GM21786 (cell line): Measurements from ENCODE around the gene PRAMEF12.
"Not testable (repeated sequence)": the region's sequence is repeated elsewhere in the genome, so short reads cannot be mapped to it uniquely, and the experiment has no call there.

ENCODE experiments used
- ATAC-seq: cut with Tn5 transposase; IDR thresholded peaks from one replicate; pipeline ENCODE4 v1.9.1; 2021; ENCODE audit not compliant: unreplicated experiment

Gene PRAMEF12

DNA sequence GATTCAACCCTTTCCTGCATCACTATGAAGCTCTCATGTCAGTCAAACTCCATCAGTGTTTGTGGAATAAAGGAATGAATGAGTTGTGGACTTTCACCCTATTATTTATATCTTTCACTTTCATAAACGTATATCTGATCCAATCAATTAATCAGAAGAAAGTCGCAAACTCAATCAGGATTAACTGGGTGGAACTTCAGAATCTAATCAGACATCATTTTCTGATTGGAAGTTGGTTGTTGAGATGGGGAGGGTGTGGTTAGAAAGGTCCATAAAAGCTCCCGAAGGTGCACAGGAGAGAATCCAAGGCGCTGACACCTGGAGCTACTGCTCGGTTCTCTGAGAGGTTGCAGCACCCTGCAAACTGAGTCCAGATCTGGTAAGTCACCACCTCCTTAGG, at the start of gene PRAMEF12:
TSS of gene PRAMEF12 (plus strand) at position 301 of the 400 bp plus-strand sequence. CDS start 1,130 bp downstream, outside the sequence.
- ATAC-seq = no peak

DNA sequence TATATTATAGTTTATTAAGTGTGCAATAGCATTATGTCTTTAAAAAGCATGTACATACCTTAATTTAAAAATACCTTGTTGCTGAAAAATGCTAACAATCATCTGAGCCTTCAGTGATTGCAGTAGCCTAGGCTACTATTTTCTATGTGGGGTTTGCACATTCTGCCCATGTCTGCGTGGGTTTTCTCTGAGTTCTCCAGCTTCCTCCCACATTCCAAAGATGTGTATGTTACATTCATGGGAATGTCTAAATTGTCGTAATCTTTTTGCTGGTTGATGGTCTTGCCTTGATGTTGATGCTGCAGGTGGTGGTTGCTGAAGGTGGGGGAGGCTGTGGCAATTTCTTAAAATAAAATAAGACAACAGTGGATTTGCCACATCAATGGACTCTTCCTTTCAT, 45.1 kb upstream of the PRAMEF12 start:
- no peak for ATAC-seq

DNA sequence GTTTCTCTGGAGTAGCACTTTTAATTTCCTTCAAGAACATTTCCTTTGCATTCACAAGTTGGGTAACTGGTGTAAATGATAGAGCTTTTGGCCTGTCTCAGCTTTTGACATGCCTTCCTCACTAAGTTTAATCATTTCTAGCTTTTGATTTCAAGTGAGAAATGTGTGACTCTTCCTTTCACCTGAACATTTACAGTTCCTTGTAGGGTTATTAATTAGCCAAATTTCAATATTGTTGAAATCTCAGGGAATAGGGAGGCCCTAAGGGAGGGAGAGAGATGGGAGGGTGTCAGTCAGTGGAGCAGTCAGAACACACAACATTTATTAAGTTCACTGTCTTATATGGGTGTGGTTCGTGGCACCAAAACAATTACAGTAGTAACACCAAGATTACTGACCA, 43.4 kb upstream of the PRAMEF12 start:
- ATAC-seq = no peak

DNA sequence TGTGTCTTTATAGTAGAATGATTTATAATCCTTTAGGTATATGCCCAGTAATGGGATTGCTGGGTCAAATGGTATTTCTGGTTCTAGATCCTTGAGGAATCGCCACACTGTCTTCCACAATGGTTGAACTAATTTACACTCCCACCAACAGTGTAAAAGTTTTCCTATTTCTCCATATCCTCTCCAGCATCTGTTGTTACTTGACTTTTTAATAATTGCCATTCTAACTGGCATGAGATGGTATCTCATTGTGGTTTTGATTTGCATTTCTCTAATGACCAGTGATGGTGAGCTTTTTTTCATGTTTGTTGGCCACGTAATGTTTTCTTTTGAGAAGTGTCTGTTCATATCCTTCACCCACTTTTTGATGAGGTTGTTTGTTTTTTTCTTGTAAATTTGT, 42.5 kb upstream of the PRAMEF12 start:
- ATAC-seq = not testable (repeated sequence)

DNA sequence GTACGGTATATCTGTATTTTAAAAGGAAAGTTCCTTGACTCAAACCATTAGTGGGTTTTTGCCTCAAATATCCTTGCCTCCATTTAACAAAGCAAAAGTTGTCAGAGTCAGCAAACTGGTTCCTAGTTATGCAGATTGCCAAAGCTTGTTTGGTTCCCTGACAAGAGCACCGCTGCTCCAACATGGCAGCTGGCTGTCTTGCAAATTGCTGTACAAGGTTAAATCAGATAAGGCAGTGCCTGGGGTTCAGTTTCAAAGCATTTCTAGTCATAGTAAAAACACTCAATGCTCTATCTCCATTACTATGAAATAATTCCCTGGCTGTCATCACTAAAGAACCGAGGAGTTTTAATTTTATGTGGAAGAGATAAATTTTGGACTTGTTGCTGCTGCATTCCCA, 38.9 kb upstream of the PRAMEF12 start:
- ATAC-seq = no peak

DNA sequence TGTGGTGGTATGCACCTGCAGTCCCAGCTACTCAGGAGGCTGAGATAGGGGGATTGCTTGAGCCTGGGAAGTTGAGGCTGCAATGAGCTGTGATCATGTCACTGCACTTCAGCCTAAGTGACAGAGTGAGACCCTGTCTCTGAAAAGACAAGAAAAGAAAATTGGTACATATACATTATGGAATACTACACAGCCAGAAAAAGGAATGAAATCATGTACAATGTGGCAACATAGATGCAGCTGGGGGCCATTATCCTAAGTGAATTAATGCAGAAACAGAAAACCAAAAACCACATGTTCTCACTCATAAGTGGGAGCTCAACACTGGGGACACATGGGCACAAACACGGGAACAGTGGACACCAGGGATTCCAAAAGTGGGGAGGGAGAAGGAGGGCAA, 34.6 kb upstream of the PRAMEF12 start:
- ATAC-seq = no peak

DNA sequence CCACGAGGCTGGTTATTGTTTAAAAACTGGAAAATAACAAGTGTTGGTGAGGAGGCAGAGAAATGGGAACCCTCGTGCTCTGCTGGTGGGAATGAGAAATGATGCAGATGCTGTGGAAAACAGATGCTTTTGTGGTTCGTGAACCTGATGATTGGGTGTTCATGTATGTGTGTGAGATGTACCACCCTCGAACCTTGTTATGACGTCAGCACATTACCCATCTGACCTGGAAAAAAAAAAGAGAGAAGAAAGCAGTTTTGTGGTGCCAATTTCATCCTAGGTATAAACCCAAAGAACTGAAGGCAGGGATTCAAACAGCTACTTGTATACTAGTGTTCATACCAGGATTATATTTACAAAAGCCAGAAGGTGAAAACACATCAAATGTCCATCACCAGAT, 33.9 kb upstream of the PRAMEF12 start:
- ATAC-seq = no peak

DNA sequence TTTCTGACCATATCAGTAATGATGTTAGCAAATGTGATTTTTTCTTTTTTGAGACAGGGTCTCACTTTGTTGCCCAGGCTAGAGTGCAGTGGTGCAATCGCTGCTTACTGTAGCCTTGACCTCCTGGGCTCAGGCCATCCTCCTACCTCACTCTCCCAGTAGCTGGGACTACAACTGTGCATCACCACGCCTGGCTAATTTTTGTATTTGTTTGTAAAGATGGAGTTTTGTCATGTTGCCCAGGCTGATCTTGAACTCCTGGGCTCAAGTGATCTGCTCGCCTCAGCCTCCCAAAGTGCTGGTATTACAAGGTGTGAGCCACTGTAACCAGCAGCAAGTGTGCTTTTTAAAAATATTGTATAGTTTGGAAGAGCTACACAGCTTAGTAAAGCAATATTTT, 31.6 kb upstream of the PRAMEF12 start:
- ATAC-seq = no peak

DNA sequence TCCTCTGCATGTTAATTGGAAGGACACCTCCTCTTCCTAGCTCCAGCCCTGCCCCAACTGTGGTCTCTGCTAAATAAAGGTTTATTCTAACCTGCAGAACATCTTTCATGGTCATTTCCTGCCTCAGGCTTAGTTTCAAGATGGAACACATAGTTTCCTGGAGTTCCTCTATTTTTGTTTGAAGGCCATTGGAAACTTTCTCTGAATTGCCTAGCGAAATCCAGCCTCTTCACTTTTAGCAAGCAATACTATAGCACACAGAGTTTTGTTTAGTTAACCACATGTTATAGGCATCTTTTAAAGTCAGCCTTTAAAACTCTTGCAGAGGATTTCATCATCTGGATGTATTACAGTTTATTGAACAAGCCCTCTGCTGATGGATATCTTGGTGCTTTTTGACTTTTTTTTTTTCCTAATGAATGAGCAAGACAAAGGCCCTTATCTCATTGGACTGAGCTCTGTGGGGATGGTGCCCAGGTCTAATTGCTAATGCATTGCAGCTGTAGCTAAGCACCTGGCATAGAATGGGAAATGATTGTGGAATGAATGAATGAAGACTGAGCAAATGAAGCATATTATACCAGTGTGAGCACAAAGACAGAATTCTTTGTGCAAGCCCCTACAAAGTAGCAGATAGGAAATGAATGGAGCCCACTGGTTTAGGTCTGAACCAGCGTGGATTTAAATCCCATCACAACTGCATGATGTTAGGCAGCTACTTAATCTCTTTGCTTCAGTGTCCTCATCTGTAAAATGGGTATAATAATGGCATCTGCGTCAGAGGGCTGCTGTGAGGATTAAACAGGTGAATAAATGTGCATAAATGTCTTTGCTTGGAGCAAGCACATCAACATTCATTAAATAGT, 28.2 kb upstream of the PRAMEF12 start:
- no peak for ATAC-seq

DNA sequence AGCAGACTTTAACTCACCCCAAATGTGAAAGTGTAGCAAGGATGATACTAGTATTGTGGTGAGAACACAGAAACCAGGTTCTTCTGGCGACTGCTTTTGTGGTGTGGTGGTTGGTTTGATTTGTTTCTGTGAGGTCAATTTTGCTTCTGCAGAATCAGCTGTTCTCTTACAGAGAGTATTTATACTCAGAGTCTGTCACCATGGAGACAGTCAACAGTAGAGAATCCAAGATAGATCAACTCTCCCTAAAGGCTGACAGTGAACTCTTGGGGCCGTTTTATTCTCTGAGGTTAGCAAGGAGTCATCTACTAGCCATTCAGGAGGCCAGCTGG, 27.6 kb upstream of the PRAMEF12 start, which contains the start of gene CFAP107:
TSS of gene CFAP107 (plus strand) at position 209 of the 332 bp plus-strand sequence. CDS start 231 bp downstream, outside the sequence.
- no peak for ATAC-seq

DNA sequence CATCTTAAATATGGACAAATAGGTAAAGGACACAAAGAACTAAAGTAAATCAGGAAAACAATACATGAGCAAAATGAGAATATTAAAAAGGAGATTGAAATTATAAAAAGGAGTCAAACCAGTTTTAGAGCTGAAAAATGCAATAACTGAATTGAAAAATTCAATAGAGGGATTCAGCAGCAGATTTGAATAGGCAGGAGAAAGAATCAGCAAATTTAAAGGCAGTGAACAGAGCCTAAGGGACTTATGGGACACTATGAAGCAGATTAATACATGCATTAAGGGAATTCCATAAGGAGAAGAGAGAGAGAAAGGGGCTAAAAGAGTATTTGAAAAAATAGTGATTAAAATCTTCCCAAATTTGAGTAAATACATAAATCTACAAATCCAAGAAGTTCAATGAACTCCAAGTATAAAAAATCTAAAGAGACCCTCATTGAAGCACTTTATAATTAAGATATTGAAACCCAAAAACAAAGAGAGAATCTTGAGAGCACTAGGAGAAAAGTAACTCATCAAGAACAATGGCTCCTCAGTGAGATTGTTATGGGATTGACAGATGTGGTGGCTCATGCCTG, 24.7 kb upstream of the PRAMEF12 start:
- ATAC-seq = no peak

DNA sequence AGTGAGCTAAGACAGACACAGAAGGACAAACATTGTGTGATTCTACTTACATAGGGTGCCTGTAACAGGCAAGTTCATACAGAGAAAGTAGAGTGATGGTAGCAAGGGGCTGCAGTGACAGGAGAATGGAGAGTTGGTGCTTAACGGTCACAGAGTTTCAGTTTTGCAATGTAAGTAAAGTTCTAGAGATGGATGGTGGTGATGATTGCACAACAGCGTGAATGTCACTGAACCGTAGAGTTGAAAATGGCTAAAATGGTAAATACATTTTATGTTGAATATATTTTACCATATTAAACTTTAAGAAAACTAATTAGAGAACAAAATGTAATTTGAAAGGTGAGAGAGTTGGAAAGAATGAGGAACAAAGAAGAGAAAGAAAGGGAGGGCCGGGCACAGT, 18.8 kb upstream of the PRAMEF12 start:
- no peak for ATAC-seq

DNA sequence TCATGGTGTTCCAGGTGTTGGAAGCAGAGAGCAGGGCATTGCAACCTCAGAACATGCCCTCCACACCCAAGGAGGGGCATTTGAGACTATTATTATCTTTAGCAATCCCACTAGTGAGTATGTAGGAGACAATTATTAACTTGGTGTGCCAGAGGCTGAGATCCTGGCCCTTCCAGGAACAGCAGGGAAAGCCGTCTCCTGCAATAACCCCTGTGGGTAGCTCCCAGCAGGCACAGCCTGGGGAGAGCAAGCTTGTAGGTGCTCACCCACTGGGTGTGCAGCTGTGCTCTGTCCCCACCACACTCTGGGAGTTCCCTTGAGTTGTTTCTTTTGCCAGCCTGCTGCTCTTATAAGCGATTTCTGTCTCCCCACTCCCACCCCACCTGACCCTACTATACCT, 17.3 kb upstream of the PRAMEF12 start:
- no peak for ATAC-seq

DNA sequence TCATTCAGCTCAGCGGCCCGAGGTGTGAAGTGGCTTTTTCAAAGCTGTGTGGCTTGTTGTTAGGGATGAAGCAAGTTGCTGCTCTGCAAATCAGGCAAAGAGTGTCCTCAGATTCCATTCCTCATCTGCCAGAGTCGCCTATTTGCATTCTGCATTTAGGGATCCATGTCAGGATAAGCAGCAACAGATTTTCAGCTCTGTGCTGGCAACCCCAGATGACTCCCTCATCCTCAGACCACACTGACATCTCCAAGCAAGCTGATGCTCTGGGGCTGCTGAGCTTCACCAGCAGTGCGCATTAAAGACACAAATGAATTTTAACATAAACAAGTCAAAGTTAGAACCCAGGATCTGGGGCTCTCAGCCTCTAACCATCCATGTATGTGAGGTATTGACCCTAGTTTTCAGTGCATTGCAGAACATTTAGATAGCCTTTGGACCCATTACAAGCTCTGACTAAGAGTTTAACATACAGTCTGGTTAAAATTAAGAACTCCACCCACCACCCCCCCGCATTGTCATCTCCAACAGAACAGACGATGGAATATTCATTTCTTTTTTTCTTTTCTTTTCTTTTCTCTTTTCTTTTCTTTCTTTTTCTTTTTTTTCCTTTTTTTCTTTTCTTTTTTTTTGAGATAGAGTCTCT, 16.6 kb upstream of the PRAMEF12 start:
- no peak for ATAC-seq

DNA sequence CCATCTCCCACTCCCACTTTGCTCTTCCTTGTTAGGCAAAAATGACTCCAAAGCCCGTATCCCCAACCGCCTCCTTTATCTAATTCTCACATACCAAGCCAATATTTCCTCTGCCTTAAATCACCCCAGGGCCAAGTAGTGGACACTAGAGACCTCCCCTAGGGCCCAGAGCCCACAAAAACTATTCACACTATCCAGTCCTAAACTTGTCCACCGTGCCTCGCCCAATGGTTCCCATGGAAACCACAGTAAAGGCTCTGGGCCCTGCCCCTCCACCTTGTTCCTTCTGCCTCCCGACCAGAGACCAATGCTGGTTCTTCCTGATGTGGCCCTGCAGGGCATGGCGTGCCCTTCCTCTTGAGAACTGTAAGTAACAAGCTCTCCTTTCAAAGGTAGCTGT, 15.7 kb upstream of the PRAMEF12 start:
- ATAC-seq = no peak

DNA sequence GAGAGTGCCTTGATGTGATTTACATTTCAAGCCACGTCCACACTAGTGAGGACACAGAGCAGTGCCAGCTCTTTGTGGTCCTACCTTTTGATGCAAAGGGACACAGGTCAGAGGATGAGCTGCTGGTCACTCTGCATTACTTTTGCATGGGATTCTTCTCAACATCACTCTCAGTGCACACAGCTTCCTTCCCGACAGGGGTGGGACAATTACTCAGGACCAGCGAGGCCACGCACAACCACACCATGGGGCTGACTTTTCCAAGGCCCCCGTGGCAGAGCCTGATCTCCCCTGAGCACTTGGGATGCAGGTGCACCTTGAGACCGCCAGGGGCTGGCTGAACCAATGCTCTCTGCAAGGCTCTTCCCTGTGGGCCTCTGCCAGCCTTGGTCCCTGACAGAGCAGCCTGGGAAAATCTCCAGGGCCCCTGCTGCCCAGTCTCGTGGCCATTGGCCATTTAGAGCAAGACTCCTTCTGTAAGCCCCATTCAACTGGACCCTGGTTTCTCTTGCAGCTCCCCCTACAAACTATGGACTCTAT, 13.2 kb upstream of the PRAMEF12 start:
- ATAC-seq = no peak

DNA sequence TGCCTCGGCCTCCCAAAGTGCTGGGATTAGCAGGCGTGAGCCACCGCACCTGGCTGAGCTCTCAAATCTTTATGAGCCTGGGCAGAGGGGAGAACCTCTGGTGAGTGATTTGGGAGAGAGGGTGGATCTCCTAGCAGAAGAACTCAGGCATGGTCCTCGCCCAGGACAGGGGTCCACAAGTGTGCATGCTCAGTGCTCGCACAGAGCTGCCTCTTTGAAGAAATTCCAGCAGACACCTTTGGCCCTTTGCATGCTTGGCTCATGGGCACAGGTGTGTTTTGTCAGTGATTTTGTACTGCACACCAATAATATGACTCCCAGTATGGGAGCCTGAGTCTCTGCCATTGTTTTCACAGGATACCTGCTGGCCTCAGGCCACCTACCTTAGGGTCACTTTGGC, 11.8 kb upstream of the PRAMEF12 start:
- no peak for ATAC-seq

DNA sequence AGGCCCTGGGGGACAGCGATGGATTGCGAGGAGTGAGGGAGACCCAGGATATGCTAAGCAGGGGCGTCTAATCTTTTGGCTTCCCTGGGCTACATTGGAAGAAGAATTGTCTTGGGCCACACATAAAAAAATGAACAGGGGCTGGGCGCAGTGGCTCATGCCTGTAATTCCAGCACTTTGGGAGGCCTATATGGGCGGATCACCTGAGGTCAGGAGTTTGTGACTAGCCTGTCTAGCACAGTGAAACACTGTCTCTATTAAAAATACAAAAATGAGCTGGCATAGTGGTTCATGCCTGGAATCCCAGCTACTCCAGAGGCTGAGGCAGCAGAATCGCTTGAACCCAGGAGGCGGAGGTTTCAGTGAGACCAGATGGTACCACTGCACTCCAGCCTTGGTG, 10.8 kb upstream of the PRAMEF12 start:
- no peak for ATAC-seq

DNA sequence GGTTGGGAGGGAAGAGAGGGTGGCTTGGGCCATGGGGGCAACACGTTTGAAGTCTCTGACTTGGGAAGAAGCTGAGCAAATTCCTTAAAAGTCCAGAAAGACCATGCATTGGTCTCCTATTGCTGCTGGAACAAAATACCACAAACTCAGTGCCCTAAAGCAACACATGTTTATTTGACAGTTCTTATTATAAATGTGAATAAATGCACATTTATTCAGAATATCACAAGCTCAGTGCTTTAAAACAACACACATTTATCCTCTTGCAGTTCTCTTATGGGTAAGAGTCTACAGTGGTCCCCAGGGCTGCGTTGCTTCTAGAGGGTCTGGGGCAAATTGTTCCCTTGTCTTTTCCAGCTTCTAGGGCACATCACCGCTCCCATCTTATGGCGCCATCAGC, 10.1 kb upstream of the PRAMEF12 start:
- no peak for ATAC-seq

DNA sequence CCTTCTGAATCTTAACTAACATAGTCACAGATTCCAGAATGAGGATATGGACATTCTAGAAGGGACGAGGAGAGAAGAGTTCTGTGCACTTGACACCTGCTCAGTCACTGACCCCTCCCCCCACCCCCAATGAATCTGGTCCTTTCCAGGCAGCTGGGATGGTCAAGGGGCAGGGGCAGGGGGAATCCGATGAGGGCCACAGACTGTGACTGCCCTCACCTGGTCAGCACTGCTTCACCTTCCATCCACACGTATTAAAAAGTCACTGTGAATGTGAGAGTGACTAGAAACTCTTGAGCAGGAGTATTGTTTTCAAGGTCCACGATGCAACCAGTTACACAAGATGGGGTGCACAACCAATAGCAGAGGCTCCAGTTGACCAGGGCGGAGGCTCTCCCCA, 9.5 kb upstream of the PRAMEF12 start:
- no peak for ATAC-seq

DNA sequence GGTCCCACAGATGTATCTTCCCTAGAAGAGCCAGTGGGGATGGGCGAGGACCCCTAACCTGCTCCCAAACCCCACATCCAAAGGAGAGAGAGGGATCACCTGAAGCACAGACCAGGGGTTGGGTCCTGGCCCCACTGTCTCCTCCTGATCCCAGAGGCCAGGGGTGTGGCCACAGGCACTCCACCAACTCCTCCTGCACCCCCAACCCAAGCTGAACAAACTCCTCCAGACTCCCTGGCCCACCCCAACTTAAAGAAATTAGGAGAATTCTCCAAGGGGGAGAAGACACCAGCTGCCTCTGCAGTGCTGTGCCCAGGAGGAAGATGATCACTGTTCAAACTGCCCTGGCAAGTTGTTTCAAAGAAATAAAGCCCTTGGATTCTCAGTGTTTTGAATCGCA, 4.5 kb upstream of the PRAMEF12 start:
- ATAC-seq = no peak

DNA sequence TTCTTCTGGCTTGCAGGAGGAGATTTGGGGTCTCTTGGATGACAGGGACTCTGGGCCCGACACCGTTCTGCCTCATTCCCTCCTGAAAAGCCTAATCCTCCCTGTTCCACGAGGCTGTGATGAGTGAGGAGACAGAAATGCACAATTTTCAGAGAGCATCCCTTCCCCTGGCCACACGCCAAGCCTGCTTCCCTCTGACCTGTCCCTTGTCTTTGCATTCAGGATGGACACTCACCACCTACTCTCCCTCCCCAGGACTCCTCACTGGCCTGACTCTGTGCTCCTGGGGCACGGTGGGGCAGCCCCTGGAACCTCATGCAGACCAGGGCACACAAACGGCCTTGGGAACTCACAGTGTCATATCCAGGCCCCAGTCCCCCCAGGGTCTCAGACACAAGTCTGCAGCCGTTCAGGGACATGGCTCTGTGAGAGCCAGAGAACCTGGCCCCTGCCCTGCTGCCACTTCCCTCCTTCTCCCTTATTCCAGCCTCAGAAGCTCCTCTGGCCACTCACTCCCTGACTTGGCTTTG, 3.5 kb upstream of the PRAMEF12 start:
- no peak for ATAC-seq
